K562 (cell line): ENCODE data around the gene DALRD3. TPM values are rescaled to one million over a fixed set of nuclear protein-coding genes. Genes with fewer than 3 reads are reported as not detected.

ENCODE experiments used
- CBX5 ChIP-seq: IDR thresholded peaks from 2 replicates; pipeline ENCODE4 v1.6.1; 2014; ENCODE audit warnings: low read depth, borderline replicate concordance
- CREB1 ChIP-seq, 2 experiments: sonication (generic) in 1 of 2; formaldehyde crosslinking in 1 of 2; IDR thresholded peaks; 2 replicates each; pipeline versions ENCODE4 v1.6.1 to v1.8.0; 2012 to 2022; ENCODE audit warnings: inconsistent platforms in 1 of 2, mild to moderate bottlenecking in 1 of 2, missing genetic modification reagents in 1 of 2, moderate library complexity in 1 of 2
- CTBP1 ChIP-seq: fragments of 450-650 bp; IDR thresholded peaks from 2 replicates; pipeline ENCODE4 v1.6.1; 2016; ENCODE audit warnings: borderline replicate concordance
- CXXC5 ChIP-seq: fragments of 250-450 bp; sonication (Bioruptor Pico); IDR thresholded peaks from 2 replicates; pipeline ENCODE4 v1.8.0; 2022; ENCODE audit warnings: inconsistent platforms, mild to moderate bottlenecking, moderate library complexity
- ELF4 ChIP-seq: fragments of 450-650 bp; formaldehyde crosslinking; IDR thresholded peaks from 2 replicates; pipeline ENCODE4 v1.4.0; 2022; ENCODE audit warnings: missing genetic modification characterization
- LARP7 ChIP-seq: fragments of 450-650 bp; IDR thresholded peaks from 2 replicates; pipeline ENCODE4 v1.6.1; 2016
- MYNN ChIP-seq, 2 experiments: sonication (generic); formaldehyde crosslinking in 1 of 2; IDR thresholded peaks; 2 replicates each; pipeline versions ENCODE4 v1.5.0 to v1.6.1; 2016 to 2020; ENCODE audit warnings: antibody characterized with exemption in 1 of 2, missing genetic modification reagents in 1 of 2
- RCOR1 ChIP-seq, 2 experiments: IDR thresholded peaks; 2 replicates each; pipeline ENCODE4 v1.6.1; 2012; ENCODE audit warnings: low read depth in 2 of 2, low read length in 2 of 2, borderline replicate concordance in 1 of 2, improper control_type of control experiment in 1 of 2
- TBP ChIP-seq: optimal IDR thresholded peaks from 2 replicates; pipeline ENCODE3; 2011; ENCODE audit warnings: low read depth, low read length, improper control_type of control experiment
- TEAD2 ChIP-seq: fragments of 450-650 bp; IDR thresholded peaks from 2 replicates; pipeline ENCODE4 v1.6.1; 2016; ENCODE audit warnings: missing genetic modification characterization, control low read depth, missing compliant biosample characterization
- ZC3H8 ChIP-seq: fragments of 450-650 bp; IDR thresholded peaks from 2 replicates; pipeline ENCODE4 v1.6.1; 2017
- ZNF184 ChIP-seq: sonication (generic); formaldehyde crosslinking; IDR thresholded peaks from 2 replicates; pipeline ENCODE4 v1.5.0; 2020; ENCODE audit warnings: missing genetic modification reagents
- polyA plus RNA-seq, 8 experiments: library from polyadenylated mRNA; depleted of rRNA in 4 of 8; stranded (reverse) in 5 of 8; unstranded in 3 of 8; fragments of >200 nt; fragmentation: Nextera tagmentation in 2 of 8; fragmentation: Illumina TruSeq in 1 of 8; extraction: Ambion mirVana in 2 of 8; extraction: Trizol in 1 of 8; gene quantifications; 2 replicates each; pipeline versions ENCODE4 v1.2.1 to v1.2.3, GENCODE V29; 2011 to 2014; ENCODE audit warnings: inconsistent platforms in 1 of 8, missing spikeins in 1 of 8
- total RNA-seq, 7 experiments: library from RNA; depleted of rRNA in 6 of 7; stranded (reverse); fragments of >200 nt in 6 of 7; fragmentation: Illumina TruSeq in 2 of 7; extraction: Trizol in 2 of 7; gene quantifications; 2 replicates each; pipeline versions ENCODE4 v1.2.1 to v1.2.3, GENCODE V29; 2011 to 2021; ENCODE audit warnings: low replicate concordance in 1 of 7
- TF ChIP-seq, protein P1 (sequence below): IDR thresholded peaks from 3 replicates; pipeline ENCODE4 v1.6.1; 2011; ENCODE audit warnings: borderline replicate concordance, mild to moderate bottlenecking; ENCODE audit not compliant: insufficient read length, insufficient read depth
- TF ChIP-seq, protein P2 (sequence below), 2 experiments: fragments of 200-800 bp in 1 of 2; sonication (Bioruptor generic) in 1 of 2; sonication (generic) in 1 of 2; formaldehyde crosslinking in 1 of 2; IDR thresholded peaks in 1 of 2; conservative IDR thresholded peaks in 1 of 2; 2 replicates each; pipeline versions ENCODE4 v1.5.0 to v1.6.1; 2016 to 2020; ENCODE audit warnings: missing compliant biosample characterization in 1 of 2, missing genetic modification characterization in 1 of 2, missing genetic modification reagents in 1 of 2
- TF ChIP-seq, protein P3 (sequence below): sonication (generic); formaldehyde crosslinking; IDR thresholded peaks from 2 replicates; pipeline ENCODE4 v1.8.0; 2022; ENCODE audit warnings: missing genetic modification reagents, mild to moderate bottlenecking, borderline replicate concordance
- TF ChIP-seq, protein P4 (sequence below), 2 experiments: IDR thresholded peaks in 1 of 2; conservative IDR thresholded peaks in 1 of 2; 2 replicates each; pipeline ENCODE4 v1.6.1; 2016; ENCODE audit warnings: low read depth in 2 of 2, mild to moderate bottlenecking in 1 of 2, missing compliant biosample characterization in 1 of 2, missing genetic modification characterization in 1 of 2, moderate library complexity in 1 of 2
- TF ChIP-seq, protein P5 (sequence below): fragments of 450-650 bp; formaldehyde crosslinking; IDR thresholded peaks from 2 replicates; pipeline ENCODE4 v1.4.0; 2020; ENCODE audit warnings: mild to moderate bottlenecking, mixed read lengths
- TF ChIP-seq, protein P6 (sequence below): IDR thresholded peaks from 2 replicates; pipeline ENCODE4 v1.6.1; 2011; ENCODE audit not compliant: insufficient read length; ENCODE audit errors: extremely low read depth

The DALRD3 gene
- total and polyA plus RNA-seq, 9 of the 15 experiments (the other 6 are each of a cell fraction or from before 2014, with no cell fraction given), result 6.6 to 31.3 (median 14.4) TPM

DNA sequence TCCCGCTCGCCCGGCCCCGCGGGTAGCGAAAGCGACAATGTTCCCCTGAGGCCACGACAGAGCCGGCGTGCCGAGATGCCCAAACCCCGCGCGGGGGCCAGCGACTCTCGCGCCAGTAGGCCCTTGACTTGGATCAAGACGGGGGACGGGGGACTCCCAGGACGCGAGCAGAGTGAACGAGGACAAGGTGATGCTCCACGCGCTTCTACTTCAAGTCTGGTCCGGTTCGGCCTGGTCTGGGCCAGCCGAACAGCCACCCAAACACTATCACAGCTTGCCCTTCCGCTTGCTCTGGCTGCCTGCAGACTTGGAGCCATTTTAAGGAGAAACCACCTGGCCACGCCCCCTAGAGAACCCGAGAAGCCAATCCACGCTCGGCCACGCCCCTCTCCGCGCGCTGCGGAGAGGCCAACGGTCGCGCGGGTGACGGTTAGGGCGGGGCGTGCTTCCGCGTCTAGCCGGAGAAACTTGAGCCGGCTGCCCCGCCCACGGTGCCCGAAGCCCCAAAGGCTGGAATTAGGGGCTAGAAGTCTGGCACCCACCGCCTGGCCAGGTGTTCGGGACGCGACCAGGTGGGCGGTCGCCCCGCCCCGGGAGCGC is 2.9 kb upstream of the DALRD3 start (continued):
- TF ChIP-seq ELF4 (CRISPR knock-in tag) (no peak), LARP7 (no peak), CBX5 (no peak), ZC3H8 (no peak), RCOR1 (IDR thresholded peaks at IDR 0.05; ENCODE audit: borderline replicate concordance in 1 of 2, low read depth in 2 of 2, low read length in 2 of 2) (no peak), CTBP1 (0 out of 2 replicates have a peak, but pooled peaks have one; percentile 62), TBP (peak; percentile 98), ZNF184 (no peak), MYNN (IDR thresholded peaks at IDR 0.05) (0 out of 2 replicates have a peak, but pooled peaks have one; percentile 57), MYNN (CRISPR knock-in tag; IDR thresholded peaks at IDR 0.05) (no peak), CXXC5 (CRISPR knock-in tag) (peak; percentile 68), TEAD2 (tag) (no peak), CREB1 (IDR thresholded peaks at IDR 0.05) (peak; percentile 92), CREB1 (CRISPR knock-in tag; IDR thresholded peaks at IDR 0.05) (peak; percentile 68)
- TF ChIP-seq, protein P1, sequence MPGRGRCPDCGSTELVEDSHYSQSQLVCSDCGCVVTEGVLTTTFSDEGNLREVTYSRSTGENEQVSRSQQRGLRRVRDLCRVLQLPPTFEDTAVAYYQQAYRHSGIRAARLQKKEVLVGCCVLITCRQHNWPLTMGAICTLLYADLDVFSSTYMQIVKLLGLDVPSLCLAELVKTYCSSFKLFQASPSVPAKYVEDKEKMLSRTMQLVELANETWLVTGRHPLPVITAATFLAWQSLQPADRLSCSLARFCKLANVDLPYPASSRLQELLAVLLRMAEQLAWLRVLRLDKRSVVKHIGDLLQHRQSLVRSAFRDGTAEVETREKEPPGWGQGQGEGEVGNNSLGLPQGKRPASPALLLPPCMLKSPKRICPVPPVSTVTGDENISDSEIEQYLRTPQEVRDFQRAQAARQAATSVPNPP, result no peak
- TF ChIP-seq, protein P2, sequence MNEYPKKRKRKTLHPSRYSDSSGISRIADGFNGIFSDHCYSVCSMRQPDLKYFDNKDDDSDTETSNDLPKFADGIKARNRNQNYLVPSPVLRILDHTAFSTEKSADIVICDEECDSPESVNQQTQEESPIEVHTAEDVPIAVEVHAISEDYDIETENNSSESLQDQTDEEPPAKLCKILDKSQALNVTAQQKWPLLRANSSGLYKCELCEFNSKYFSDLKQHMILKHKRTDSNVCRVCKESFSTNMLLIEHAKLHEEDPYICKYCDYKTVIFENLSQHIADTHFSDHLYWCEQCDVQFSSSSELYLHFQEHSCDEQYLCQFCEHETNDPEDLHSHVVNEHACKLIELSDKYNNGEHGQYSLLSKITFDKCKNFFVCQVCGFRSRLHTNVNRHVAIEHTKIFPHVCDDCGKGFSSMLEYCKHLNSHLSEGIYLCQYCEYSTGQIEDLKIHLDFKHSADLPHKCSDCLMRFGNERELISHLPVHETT (CRISPR knock-in tag; conservative IDR thresholded peaks at IDR 0.05 in 1 of 2, IDR thresholded peaks at IDR 0.05 in 1 of 2), result no peak
- TF ChIP-seq, protein P3, sequence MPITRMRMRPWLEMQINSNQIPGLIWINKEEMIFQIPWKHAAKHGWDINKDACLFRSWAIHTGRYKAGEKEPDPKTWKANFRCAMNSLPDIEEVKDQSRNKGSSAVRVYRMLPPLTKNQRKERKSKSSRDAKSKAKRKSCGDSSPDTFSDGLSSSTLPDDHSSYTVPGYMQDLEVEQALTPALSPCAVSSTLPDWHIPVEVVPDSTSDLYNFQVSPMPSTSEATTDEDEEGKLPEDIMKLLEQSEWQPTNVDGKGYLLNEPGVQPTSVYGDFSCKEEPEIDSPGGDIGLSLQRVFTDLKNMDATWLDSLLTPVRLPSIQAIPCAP (CRISPR knock-in tag), result 0 out of 2 replicates have a peak, but pooled peaks have one; percentile 9
- TF ChIP-seq, protein P4, sequence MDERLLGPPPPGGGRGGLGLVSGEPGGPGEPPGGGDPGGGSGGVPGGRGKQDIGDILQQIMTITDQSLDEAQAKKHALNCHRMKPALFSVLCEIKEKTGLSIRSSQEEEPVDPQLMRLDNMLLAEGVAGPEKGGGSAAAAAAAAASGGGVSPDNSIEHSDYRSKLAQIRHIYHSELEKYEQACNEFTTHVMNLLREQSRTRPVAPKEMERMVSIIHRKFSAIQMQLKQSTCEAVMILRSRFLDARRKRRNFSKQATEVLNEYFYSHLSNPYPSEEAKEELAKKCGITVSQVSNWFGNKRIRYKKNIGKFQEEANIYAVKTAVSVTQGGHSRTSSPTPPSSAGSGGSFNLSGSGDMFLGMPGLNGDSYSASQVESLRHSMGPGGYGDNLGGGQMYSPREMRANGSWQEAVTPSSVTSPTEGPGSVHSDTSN (CRISPR knock-in tag; IDR thresholded peaks at IDR 0.05; ENCODE audit: low read depth), result no peak
- TF ChIP-seq, protein P4 (tag; conservative IDR thresholded peaks at IDR 0.05; ENCODE audit: low read depth), result no peak
- TF ChIP-seq, protein P5, sequence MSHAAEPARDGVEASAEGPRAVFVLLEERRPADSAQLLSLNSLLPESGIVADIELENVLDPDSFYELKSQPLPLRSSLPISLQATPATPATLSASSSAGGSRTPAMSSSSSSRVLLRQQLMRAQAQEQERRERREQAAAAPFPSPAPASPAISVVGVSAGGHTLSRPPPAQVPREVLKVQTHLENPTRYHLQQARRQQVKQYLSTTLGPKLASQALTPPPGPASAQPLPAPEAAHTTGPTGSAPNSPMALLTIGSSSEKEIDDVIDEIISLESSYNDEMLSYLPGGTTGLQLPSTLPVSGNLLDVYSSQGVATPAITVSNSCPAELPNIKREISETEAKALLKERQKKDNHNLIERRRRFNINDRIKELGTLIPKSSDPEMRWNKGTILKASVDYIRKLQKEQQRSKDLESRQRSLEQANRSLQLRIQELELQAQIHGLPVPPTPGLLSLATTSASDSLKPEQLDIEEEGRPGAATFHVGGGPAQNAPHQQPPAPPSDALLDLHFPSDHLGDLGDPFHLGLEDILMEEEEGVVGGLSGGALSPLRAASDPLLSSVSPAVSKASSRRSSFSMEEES, result no peak
- TF ChIP-seq, protein P6, sequence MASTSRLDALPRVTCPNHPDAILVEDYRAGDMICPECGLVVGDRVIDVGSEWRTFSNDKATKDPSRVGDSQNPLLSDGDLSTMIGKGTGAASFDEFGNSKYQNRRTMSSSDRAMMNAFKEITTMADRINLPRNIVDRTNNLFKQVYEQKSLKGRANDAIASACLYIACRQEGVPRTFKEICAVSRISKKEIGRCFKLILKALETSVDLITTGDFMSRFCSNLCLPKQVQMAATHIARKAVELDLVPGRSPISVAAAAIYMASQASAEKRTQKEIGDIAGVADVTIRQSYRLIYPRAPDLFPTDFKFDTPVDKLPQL, result no peak
